Fibroblast of skin of left quadriceps (primary cell): ENCODE measurements around the gene MAML3.
A peak's percentile ranks its signal among the peaks of the same experiment; 100 is the strongest.

ENCODE experiments used
- DNase-seq, 2 experiments: peaks; one replicate each; pipeline ENCODE4 v3.0.0-alpha.2; 2013; ENCODE audit warnings: low read depth in 2 of 2

Gene MAML3

DNA sequence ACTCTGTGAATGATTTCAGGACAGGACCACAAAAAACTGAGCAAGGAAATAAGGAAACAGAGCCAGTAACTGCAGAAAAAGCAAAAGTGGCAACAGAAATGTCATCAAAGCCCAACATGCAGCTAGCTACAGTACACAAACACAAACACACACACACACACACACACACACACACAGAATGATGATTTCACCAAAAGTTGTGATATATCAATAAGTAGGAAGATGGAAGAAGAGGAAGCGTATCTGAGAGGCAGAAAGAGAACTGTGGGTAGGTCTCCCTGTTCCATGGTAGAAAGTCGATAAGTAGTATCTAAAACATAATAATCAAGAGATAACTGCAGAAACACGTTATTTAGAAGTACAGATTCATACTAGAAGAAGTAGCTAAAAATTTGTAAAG, 340.1 kb downstream of the MAML3 start:
- DNase-seq: no peak

DNA sequence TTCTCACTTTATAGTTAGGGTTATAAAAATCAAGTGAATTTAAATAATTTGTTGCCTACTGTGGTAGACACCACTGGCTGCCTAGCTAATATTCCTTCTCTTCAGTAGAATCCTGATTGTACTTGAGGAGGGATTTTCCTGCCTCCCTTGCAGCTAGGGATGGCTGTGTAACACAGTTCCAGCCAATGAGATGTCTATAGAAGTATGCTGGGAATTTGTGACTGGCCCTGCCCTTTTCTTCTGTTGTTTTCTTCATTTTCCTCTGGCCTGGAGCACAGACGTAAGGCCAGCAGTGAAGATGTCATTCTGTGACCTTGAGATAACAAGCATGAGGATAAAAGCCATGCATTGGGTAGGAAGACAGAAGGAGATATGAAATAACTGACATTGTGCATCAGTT, 343.3 kb downstream of the MAML3 start:
- no peak for DNase-seq

DNA sequence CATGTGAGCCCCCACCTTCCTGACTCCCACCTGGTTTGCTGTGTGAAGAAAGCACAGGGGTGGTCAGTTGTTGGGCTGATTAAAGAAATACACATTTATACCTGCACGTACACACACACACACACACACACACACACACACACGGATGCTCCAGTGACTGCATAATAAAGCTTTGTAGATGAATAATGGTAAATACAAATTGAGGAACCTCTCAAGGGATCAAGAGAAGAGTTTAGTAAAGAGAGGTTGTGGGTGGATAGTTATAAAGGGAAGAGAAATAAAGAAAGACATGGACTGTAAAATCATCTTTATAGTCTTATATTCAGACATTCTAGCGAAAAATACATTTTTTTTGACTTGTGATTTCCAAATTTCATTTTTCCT, 344.2 kb downstream of the MAML3 start:
- no peak for DNase-seq

DNA sequence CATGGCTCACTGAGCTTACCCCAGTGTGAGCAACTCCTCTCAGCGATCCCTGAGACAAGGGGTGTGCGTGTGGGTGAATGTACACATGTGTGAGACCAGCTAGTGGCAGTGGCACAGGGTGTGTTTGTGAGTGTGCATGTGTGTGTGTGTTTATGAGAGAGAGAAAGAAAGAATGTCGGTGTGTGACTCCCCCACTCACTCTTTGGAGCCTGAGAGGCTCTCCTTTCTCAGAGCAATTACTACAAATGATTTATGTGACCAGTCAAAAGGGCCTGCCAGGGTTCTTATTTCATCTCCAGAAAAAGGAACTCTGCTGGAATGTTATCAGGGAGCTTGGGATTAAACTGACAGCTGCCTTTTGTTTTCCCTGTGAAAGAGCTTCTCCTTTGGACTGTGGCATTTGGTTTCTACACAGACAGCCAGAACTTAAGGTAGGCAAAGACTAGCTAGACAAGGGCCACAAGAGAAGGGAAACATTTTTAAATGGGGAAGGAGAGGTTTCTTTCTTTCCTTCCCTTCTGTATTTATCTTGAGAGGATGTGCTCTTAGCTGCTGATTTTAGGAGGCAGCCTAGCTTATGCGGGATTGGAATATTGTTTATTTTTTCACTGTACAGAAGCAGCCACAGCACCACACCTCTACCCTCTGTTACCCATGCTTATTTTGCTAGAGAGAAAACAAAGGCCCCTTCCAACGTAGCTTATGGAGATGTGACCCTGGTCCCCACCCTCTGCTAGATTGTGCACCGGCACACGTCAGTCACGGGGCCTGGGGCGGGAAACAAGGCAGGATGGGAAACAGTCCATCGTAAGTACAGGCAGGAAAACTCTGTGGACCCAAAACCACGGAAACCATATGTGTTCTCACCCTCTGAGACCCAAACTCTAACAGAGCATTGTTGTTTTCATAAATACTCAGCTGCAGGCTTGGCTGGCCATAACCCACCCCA, 344.9 kb downstream of the MAML3 start:
- peak; percentile 38 to 39 for DNase-seq

DNA sequence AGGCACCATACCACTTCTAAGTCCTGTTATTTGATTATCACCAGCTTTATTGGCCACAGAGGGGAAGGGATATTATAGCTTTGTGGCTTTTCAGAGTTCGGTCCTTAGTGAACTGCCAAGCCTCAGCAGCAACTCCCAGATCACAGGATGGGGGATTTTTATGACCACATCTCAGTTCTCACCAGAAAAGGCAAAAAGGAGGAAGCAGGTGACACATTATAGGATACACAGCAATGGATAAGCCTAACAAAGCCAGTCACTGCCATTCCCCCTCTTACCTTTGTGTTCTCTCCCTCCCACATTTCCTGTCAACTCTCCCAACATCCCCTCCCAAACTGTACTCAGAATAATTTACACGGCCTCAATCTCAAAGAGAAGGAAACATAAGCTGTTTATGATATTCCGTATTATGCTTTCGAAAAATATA, 345.6 kb downstream of the MAML3 start:
- DNase-seq: no peak

DNA sequence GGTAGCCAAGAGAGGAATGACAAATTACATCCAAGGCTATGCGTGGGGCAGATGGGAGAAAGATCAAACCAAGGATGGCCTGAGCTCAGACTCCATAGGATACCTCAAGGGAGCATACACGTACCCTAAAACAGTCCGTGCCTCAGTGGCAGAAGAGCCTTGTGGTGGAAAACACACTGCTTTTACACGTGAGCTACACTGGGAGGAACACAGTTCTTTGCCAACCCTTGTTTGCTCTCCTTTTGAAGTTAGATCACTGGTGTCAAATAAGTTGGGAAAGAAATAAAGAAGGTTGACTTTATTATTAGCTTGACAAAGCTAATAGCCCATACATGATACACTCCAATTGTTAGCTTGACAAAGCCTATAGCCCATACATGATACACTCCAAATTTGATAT, 346.5 kb downstream of the MAML3 start:
- no peak for DNase-seq

DNA sequence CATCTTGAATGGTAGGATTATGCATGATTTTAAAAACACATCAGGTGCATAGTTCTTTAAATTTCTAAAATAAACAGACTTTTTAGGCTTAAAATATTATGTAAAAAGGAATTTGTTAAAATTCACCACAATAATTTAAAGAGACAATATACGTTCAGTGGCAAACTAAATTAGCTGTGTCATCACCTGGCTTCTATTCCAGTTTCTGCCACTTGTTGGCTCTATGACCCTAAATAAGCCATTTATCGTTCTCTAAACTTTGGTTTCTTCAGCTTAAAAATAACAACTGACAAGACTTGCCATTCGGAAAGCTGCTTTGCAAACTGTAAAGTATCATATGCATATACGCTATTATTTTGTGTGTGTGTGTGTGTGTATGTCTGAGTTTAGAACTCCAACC, 347.1 kb downstream of the MAML3 start:
- DNase-seq: no peak

DNA sequence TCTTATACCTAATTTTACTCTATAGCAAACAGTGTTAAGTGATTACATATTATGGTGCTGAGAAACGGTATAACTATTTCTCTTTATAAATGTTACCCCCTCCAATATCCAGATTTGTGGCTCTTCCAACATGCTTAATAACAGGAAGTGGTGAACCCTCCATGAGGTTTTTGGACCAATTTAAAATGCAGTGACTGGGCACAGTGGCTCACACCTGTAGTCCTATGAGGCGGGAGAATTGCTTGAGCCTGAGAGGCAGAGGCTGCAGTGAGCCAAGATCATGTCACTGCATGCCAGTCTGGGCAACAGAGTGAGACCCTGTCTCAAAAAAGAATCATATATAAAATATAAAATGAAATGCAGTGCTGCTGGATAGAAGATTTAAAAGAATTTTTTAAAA, 351.1 kb downstream of the MAML3 start:
- no peak for DNase-seq

DNA sequence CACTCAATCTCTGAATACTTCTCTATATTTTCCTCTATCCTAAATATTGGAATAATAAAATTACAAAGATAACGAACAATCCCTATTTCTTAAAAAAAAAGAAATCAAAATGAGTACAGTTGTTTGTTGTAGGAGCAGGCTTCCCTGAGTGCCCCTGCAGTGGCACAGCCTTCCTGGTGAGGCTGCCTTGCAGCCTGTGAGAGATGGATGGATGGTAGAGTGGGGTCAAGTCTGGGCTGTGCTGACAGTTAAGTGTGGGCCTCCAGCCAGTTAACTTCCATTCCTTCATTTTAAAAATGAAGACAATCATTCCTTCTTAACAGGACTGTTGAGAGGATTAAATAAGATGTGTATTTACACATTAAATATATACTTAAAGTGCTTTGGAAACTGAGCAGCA, 351.5 kb downstream of the MAML3 start:
- no peak for DNase-seq

DNA sequence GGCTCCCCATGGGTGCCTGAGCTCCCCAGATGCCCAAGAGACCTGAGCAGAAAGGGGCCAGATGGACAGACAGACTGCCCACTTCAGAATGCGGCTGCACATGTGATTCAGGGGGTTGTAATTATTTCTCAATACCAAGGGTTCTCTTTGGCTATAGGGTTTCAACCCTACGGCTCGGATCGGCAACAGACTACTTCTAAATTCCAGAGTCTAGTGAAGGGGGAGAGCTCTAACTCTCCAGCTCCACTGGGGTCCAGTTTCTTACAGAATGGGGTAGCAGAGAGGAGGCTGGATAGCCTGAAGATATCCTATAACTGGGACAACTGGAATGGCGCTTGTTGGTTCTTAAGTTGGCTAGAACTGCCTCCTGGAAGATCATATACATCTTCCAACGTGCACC, 352.1 kb downstream of the MAML3 start:
- DNase-seq: no peak

DNA sequence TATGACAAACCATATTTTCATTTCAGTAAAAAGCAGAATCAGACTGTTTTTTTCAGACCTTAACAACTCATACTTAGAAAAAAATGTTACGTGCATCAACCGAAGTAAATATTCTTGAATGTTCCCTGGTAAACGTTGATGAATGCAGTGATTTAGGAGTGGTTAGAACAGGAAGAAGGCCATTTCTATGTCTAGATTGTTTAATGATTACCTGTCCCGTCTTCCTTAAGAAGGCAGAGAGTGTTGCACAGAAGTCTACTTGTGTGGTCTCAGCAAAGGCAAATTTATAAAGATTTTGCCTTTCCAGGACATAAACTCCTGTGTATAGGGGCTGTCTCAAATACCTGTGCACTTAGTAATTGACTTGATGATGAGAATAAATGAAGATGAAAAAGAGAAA, 353.9 kb downstream of the MAML3 start:
- DNase-seq: no peak

DNA sequence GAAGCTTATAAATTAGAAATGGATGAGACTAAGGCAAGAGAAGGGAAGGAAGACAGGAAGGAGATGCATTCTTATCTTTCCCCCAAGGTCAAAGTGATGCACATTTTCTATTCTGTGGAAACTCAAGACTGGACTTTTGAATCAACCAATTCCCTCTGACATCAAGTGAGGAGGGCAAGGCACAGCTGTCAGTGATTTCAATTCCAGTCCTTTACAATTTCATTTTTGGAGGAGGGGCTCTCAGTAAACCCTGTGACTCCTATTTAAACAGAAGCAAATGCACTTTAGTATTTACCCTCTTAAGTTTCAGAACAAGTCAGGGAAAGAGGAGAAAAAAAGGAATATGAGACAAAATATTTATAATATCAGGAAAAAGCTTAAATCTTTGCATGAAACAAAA, 354.4 kb downstream of the MAML3 start:
- no peak for DNase-seq

DNA sequence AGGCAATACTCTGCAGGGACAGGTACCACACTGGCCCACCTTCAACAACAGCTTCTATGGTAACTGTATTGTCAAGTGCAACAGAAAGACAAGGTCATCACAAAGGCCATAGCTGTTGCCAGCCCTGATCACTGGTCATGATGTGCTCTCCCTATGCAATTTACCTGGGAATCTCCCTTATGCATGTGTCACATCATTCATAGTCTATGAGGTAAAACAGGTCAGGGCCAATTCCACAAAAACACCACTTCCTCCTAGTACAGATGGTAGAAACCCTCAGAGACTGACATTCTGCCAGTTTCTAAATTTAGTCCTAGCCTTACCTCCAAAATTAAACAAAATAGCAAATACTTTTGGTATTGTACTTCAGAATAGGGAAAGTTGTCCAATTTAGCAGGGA, 355.5 kb downstream of the MAML3 start:
- no peak for DNase-seq

DNA sequence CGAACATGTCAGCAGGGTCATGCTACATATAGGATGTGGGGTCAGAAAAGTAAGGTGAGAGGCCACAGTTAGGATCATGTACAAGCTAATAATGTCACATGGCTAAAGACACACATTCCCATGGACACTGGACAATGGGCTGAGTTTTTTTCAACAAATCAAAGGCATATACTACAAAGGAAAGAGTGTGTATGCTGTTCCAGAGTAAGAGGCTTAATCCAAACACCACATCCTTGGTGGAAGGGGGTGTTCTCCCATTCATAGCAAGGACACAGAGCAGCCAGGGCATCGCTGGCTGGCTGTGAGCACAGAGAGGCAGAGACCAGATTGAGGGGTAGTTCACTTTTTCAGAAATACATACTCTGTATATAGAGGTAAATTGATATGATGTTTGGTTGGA, 356.7 kb downstream of the MAML3 start:
- no peak for DNase-seq

DNA sequence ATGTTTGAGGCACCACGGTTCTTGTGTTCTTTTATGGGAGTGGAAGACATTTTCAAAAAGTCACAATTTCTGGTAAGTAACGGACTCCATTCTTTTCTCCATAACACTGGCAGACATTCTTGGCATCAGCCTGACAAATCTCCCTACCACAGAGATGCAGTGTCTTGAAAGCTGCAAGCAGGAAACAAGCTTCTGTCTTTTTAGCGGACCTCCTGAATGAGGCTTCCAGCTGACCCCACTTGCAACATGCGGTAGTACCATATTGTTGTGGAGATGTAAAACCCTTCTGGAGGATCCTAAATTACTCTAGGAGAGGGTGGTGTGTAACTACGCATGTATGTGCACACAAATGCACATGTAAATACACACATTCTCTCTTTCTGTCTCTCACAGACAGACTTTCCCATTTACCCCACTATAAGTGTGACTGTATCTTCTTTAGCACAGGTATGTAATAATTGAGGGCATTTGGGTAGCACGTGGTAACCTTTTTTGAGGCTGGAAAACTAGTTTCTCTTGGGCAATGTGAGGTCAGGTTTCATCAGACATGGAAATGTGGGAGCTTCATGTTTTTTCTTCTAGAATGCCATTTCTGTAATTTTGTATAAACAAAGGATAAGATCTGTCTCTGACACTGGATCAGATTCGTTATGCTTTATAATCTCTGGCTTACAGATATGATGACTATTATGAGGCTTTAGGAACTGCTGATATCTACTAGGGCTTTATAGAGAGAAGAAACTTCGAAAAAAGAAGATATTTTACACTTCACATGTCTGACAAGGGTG, 358.3 kb downstream of the MAML3 start:
- no peak for DNase-seq

DNA sequence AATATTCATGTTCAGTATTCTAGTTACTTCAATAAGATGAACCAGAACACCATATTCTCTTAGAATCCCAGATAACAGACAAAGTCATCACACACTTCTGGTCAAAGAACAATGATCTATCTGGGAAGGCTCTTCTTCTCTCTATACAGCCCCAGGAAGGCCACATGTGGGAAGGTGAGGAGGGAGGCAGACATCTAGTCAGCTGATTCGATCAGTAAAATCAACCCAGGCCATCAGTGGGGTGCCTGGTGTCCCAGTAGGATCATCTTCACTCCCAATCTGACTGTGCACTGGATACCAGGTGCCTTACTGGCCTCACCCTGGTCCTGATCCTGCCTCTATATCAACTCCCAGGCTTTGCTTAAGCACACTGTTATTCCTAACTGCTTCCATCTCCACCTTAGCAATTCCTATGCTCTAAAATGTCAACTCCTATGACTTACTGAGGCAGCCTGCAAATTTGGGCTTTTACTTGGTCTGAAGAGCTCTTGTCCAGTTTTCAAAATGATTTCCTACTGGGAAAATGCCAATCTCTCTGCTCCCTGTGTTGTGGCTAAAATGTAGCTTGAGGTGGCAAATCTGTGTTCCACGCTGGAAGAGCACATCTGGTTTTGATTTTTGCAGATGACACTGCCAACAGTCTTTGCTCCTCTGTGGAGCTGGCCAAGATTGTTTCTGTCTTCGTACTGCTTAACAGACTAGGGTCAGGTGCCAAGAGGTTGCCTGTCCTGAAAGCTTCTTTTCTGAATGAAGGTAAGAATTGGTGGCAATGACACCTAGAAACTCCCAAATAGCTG, 359.6 kb downstream of the MAML3 start:
- peak; percentile 44 to 45 for DNase-seq

DNA sequence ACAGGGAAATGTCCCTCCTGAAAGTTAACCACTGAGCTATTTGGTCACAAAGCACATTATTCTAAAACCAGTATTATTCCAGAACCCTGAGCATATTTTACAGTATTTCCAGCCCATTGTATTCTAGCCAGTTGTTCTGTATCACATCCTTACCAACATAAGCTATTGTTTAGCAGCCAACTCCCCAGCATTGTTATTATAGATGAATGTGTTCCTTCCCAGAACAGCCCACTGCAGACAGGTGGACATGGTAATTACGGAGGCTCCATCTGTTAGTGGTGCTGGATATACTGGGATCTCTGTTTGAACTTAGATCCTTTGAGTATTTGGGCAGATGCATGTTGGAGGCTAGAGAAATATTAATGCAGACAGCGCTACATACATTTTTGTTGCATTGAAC, 362.3 kb downstream of the MAML3 start:
- no peak for DNase-seq

DNA sequence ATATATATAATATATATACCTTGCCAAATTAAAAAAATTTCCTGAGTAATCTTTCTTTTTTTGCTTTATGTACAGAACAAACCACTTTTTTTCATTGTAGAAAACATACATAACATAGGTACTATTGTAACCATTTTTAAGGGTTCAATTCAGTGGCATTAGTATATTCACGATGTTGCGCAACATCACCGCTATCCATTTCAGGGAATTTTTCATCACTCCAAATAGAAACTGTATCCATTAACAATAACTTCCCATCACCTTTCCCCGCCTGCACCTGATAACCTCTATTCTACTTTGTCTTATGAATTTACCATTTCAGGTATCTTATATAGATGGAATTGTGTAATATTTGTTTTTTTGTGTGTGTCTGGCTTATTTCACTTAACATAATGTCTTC, 363.7 kb downstream of the MAML3 start:
- no peak for DNase-seq

DNA sequence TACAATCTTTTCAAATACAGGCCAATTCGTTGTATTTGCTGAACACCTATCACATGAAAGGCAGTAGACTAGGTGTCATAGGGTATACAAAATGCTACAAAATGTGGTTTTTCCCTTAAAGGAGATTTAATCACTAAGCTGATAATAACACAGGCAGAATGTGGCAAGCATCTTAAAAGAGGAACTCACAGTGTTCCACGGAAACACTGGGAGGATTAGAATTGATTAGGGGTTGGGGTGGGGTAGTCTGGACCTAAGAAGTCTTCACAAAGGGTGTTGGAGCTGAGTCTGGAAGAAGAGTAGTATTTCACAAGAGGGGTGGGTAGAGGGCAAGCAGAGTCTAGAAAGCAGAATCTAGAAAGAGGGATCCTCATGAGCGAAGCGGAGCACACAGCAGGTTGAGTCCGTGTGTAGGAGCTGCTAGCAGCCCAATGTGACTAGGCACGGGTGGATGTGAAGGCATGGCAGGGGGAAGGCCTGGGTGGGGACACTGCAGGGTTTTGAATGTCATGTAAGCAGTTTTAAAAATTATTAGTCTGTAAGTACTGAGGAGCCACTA, 364.8 kb downstream of the MAML3 start:
- DNase-seq: no peak

DNA sequence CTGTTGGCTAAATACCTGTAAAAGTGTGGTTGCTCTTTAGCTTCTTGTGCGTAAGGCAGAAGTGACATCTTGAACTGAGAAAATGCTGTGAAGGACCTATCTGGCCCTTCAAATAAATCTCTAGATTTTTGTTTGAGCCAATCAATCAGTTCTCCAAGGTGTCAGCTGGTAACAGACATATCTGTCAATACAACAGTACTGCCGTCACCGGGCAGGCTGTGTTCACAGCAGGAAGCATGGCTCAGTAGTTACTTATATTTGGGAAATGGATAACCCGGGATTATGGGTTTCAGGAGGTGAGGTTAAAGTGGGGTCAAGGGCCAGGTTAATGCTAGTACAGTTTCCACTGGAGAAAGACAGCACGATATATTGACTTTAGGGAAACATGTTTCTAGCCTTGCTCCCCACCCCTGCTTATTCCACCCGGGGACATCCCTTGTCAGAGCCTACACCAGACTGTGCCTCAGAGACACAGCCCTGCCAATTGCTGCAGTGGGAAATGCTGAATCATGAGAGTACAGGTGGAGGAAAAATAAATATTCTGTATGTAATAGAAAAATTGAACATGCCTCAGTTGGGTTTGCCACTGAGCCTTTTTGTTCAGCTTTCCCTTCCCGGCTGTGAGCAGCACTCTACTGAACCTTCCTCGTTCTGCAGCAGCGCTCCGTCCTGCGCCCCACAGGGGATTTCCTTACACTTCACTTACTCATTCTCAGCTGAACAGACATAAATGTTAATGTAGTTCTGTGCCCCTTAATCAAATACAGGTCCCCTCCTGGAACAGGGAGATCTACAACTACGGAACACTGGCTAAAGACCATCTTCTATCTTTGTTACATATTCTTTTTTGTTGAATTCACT, 367.3 kb downstream of the MAML3 start:
- DNase-seq: no peak

DNA sequence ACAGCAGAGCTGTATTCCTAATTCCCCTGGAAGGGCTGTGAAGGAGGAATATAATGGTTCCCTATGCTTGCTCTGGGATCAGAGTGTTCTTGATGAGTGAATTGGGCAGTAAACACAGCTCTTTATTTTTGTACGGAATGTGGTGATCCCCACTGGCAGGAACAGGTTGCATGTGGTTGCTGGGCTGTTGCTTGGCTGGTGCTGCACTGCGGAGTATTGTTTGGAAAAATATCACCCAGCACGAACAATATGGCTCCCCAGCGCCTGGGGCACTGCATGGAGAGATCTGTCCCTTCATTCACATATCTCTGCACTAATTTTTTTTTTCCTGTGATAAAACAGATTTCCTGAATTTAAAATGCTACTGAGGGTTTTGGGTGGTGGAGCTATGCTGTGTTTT, 368.6 kb downstream of the MAML3 start:
- no peak for DNase-seq
